BJ (cell line): ENCODE measurements around the gene FEM1B. TPM values are rescaled to one million over a fixed set of nuclear protein-coding genes. Genes with fewer than 3 reads are reported as not detected.

Experiments
- CTCF ChIA-PET: fragments of 350-600 bp; formaldehyde crosslinking; extraction: SDS; loops from one replicate; lab custom pipeline; 2021; ENCODE audit warnings: antibody characterized with exemption, inconsistent platforms; lab: Yijun Ruan, JAX
- POLR2A ChIA-PET: fragments of 300-600 bp; sonication (Branson Sonifier 250); formaldehyde crosslinking; extraction: SDS; loops from one replicate; lab custom pipeline; 2021; ENCODE audit warnings: antibody characterized with exemption; lab: Charles Lee
- DNase-seq: peaks from one replicate; pipeline ENCODE4 v3.0.0-alpha.2; 2011; ENCODE audit warnings: low read depth
- H3K27me3 ChIP-seq: 2 replicates; pipeline ENCODE4 v1.6.0; 2011; ENCODE audit warnings: low read length; ENCODE audit not compliant: control insufficient read depth, insufficient read depth
- H3K36me3 ChIP-seq: 2 replicates; pipeline ENCODE4 v1.5.1; 2011; ENCODE audit warnings: low read length; ENCODE audit not compliant: control insufficient read depth, insufficient read depth
- H3K4me3 ChIP-seq: 2 replicates; pipeline ENCODE4 v1.5.1; 2011; ENCODE audit warnings: low read depth, mild to moderate bottlenecking, control low read depth, low read length
- polyA plus RNA-seq: library from polyadenylated mRNA; depleted of rRNA; stranded (reverse); fragments of >200 nt; gene quantifications from 2 replicates; pipeline ENCODE4 v1.2.3, GENCODE V29; 2011
- TF ChIP-seq, protein P1 (sequence below): IDR thresholded peaks from 2 replicates; pipeline ENCODE4 v1.5.1; 2011; ENCODE audit warnings: low read depth, mild to moderate bottlenecking, control low read depth, inconsistent platforms, low read length, moderate library complexity; ENCODE audit not compliant: insufficient read depth

FEM1B gene
- polyA plus RNA-seq, 1 experiment = 58.3 TPM

DNA sequence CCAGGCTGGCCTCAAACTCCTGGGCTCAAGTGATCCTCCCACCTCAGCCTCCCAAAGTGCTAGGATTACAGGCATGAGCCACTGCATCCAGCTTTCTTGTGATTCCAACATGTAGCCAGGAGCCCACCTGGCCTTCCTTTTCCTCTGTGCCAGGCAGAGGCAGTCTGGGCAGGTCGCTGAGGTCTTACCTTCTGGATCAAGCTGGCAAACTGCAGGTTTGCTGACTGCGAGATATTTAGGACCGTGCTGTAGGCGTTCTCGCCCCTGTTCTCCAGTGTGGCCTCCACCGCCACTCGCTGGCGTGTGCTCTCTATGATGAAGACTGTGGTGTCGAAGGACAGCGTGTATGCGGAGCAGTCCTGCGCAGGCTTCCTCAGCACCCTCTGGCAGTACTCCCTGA lies 42.5 kb downstream of the FEM1B start:
- H3K36me3 ChIP-seq = no peaks in the 10 kb centered on the region; the same call in none of the 2 replicates

DNA sequence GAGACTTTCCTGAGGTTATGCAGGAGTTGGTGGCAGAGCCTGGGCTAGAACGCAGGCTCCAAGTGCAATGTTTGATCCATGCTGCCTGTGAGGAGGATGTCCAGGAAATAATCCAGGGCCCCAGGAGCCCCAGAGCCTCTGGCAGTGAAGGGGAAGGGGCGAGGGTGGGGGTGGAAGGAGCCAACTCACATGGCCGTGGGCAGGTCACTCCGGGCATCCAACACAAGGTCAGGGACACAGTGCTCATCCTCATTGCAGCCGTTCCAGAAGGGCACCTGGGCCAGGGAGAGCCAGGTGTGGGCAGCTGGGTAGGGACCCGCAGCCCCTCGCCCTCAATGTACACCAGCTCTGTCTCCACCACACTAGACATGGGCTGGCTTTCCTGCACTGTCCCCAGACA lies 43.7 kb downstream of the FEM1B start:
- no peak for DNase-seq
- Histone ChIP-seq H3K4me3 (no peak overlapping the region), H3K36me3 (peaks cover 2% of the 10 kb centered on the region), H3K27me3 (peaks cover 2% of the 10 kb centered on the region; the same call in 1 of the 2 replicates)
- ChIA-PET CTCF (interaction anchor here (1.4 to 2.3 kb wide), 2 partner anchors 14 kb away, joined by 7 to 8 read pairs; no protein-coding TSS in a partner anchor), POLR2A (no interaction called here)
- TF ChIP-seq, protein P1, sequence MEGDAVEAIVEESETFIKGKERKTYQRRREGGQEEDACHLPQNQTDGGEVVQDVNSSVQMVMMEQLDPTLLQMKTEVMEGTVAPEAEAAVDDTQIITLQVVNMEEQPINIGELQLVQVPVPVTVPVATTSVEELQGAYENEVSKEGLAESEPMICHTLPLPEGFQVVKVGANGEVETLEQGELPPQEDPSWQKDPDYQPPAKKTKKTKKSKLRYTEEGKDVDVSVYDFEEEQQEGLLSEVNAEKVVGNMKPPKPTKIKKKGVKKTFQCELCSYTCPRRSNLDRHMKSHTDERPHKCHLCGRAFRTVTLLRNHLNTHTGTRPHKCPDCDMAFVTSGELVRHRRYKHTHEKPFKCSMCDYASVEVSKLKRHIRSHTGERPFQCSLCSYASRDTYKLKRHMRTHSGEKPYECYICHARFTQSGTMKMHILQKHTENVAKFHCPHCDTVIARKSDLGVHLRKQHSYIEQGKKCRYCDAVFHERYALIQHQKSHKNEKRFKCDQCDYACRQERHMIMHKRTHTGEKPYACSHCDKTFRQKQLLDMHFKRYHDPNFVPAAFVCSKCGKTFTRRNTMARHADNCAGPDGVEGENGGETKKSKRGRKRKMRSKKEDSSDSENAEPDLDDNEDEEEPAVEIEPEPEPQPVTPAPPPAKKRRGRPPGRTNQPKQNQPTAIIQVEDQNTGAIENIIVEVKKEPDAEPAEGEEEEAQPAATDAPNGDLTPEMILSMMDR = no peak

More for the DNA sequence above, 42.5 kb downstream of the FEM1B start:
- ChIA-PET CTCF (interaction anchor here (1.1 to 2.3 kb wide), 2 partner anchors 13 to 15 kb away, joined by 3 to 8 read pairs; no protein-coding TSS in a partner anchor), POLR2A (no interaction called here)
- TF ChIP-seq, protein P1 = no peak
- H3K27me3 ChIP-seq = peaks cover 2% of the 10 kb centered on the region; the same call in 1 of the 2 replicates
- no peak for DNase-seq
- H3K4me3 ChIP-seq = no peak overlapping the region

DNA sequence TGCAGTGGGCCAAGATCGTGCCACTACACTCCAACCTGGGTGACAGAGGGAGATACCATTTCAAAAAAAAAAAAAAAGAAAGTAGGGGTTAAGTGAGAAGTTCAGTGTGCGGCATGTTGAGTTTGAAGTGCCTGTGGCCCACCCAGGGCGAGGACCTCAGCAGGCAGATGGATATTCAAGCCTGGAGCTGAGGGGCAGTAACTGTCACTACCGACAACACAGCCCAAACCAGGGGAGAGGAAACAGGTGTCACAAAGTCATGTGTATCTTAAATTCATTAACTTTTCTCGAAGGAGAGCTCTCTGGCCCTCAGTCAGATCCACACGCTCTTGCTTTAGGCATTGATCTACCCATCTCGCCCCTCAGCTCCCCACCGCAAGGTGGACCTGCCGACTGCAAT lies 45.3 kb downstream of the FEM1B start:
- no peak for DNase-seq
- TF ChIP-seq, protein P1 = no peak
- ChIA-PET POLR2A (no interaction called here), CTCF (interaction anchor here (0.9 to 1.4 kb wide), 2 partner anchors 16 to 227 kb away, joined by 3 to 7 read pairs; no protein-coding TSS in a partner anchor)
- H3K4me3 ChIP-seq = no peak overlapping the region
- peaks cover 2% of the 10 kb centered on the region; the same call in 1 of the 2 replicates for H3K27me3 ChIP-seq
- H3K36me3 ChIP-seq = peaks cover 2% of the 10 kb centered on the region

DNA sequence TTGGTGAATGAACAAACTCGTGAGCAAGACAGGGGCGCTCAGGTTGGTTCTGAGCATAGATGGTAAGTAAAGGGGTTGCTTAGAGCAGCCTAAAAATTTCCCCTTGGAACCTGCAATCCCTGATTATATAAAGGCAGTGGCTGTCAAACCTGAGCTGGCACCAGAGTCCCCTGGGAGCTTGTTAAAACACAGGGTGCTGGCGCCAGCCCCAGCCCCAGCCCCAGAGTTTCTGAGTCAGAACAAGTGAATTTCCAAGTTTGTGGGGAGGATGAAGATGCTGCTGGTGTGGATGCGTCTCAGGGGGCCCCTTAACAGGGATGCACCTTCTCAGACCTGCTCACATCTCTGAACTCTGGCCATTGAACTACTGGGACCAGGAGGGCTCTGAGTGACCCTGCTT lies 48.2 kb downstream of the FEM1B start:
- no peak for DNase-seq
- H3K4me3 ChIP-seq = no peak overlapping the region
- POLR2A ChIA-PET = no interaction called here
- CTCF ChIA-PET = no interaction called here
- 0 out of 2 replicates have a peak, but pooled peaks cover 2% of the 10 kb centered on the region for H3K27me3 ChIP-seq
- H3K36me3 ChIP-seq = peaks cover 2% of the 10 kb centered on the region; the same call in 1 of the 2 replicates
- TF ChIP-seq, protein P1 = no peak

DNA sequence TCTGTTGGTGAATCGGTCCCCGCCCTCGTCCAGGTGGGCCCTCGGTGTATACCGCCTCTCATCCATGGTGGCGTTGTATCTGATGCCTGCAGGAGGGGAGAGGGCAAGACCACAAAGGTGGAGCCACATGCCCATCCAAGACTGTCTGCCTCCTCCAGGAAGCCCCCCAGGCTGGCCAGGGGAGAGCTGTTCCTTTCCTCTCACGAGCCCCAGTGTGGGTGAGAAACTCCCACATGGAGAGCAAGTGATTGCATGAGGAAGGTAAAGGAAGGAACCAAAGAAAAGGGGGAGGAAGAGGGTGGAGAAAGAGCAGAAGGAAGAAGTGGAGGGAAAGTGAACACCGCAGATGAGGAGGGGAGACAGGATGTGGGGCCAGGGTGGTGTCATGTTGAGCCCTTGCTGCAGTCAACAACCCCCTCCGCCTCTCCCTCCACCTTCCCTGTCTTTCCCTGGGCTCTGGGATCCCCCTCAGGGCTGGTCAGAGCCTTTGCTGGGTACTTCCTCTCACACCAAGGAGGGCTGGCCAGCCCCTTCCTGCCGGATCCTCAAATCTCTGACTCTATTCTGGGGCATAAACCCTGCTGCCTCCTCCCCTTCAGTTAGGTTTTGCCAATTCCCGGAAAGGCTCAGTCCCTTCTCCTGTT lies 49.3 kb downstream of the FEM1B start:
- CTCF ChIA-PET = no interaction called here
- no peak for DNase-seq
- TF ChIP-seq, protein P1 = no peak
- POLR2A ChIA-PET = no interaction called here
- H3K4me3 ChIP-seq = no peak overlapping the region
- H3K36me3 ChIP-seq = peaks cover 2% of the 10 kb centered on the region; the same call in 1 of the 2 replicates
- 0 out of 2 replicates have a peak, but pooled peaks cover 2% of the 10 kb centered on the region for H3K27me3 ChIP-seq
